ENCODE data around the gene MYCBPAP.
A peak's percentile ranks its signal among the peaks of the same experiment; 100 is the strongest.

Gene MYCBPAP

GRCh38 chr17:50539762-50540559, 31.7 kb downstream of the MYCBPAP start:
- DNase-seq, result no peak

- DNase-seq, result no peak
Observed at GRCh38 chr17:50540560-50541401, 32.5 kb downstream of the MYCBPAP start.

- no peak for DNase-seq
Observed at GRCh38 chr17:50541402-50541715, 33.1 kb downstream of the MYCBPAP start.

- DNase-seq, result peak; percentile 84
Observed at GRCh38 chr17:50541716-50542688, 33.8 kb downstream of the MYCBPAP start.

GRCh38 chr17:50542795-50543774, 34.8 kb downstream of the MYCBPAP start:
- no peak for DNase-seq

GRCh38 chr17:50544516-50544915, 36.3 kb downstream of the MYCBPAP start:
- DNase-seq, result no peak

GRCh38 chr17:50545311-50545710, 37.1 kb downstream of the MYCBPAP start:
- no peak for DNase-seq

- no peak for DNase-seq
Observed at GRCh38 chr17:50546701-50547034, 38.4 kb downstream of the MYCBPAP start.

GRCh38 chr17:50547035-50547735, 38.9 kb downstream of the MYCBPAP start, which contains the start of gene SPATA20:
Gene SPATA20 (plus strand): TSS chr17:50547174. CDS start chr17:50547209, 35 bp downstream.
- peak; percentile 87 for DNase-seq

- no peak for DNase-seq
Observed at GRCh38 chr17:50547736-50548083, 39.5 kb downstream of the MYCBPAP start.

- no peak for DNase-seq
Observed at GRCh38 chr17:50548831-50549230, 40.6 kb downstream of the MYCBPAP start.

- DNase-seq, result no peak
Observed at GRCh38 chr17:50549256-50549941, 41.2 kb downstream of the MYCBPAP start.

GRCh38 chr17:50549969-50550368, 41.7 kb downstream of the MYCBPAP start:
- DNase-seq, result no peak

GRCh38 chr17:50550661-50551432, 42.6 kb downstream of the MYCBPAP start:
- no peak for DNase-seq

GRCh38 chr17:50551433-50551815, 43.2 kb downstream of the MYCBPAP start:
- DNase-seq, result no peak

GRCh38 chr17:50551884-50552283, 43.6 kb downstream of the MYCBPAP start:
- DNase-seq, result no peak

- no peak for DNase-seq
Observed at GRCh38 chr17:50554201-50554600, 46.0 kb downstream of the MYCBPAP start.

- no peak for DNase-seq
Observed at GRCh38 chr17:50556803-50557202, 48.6 kb downstream of the MYCBPAP start.

GRCh38 chr17:50557630-50558029, 49.4 kb downstream of the MYCBPAP start:
- DNase-seq, result no peak

GRCh38 chr17:50558091-50558490, 49.9 kb downstream of the MYCBPAP start:
- no peak for DNase-seq
